GM13977 (cell line): ENCODE results near the gene TLCD3A.
"Not testable (repeated sequence)": the region's sequence is repeated elsewhere in the genome, so short reads cannot be mapped to it uniquely, and the experiment has no call there.

ENCODE experiments used
- DNase-seq: peaks from one replicate; pipeline ENCODE4 v3.0.0; 2012; ENCODE audit warnings: low spot score
- CTCF ChIP-seq: IDR thresholded peaks from 2 replicates; pipeline ENCODE4 v1.5.1; 2012; ENCODE audit warnings: mild to moderate bottlenecking, control low read depth; ENCODE audit not compliant: insufficient read depth; ENCODE audit errors: extremely low read depth, missing control alignments
- in situ Hi-C: fragments of 300-500 bp; cut with MboI; formaldehyde crosslinking; loops from one replicate; pipeline ENCODE4 v1.12.0; 2022; ENCODE audit warnings: low sequenced_read_pairs, low pct_unique_long_range_greater_than_20kb, mixed read lengths, inconsistent platforms; ENCODE audit not compliant: unreplicated experiment

The TLCD3A gene

GRCh38 chr17:773016-773415, 40.6 kb downstream of the TLCD3A start:
- DNase-seq: no peak
- in situ Hi-C loops: no loop called here

GRCh38 chr17:773467-774312, 41.3 kb downstream of the TLCD3A start:
- in situ Hi-C loops: no loop called here
- no peak for DNase-seq
- no peak for TF ChIP-seq CTCF

More at GRCh38 chr17:773016-773415, 40.6 kb downstream of the TLCD3A start:
- TF ChIP-seq CTCF: no peak

- no peak for DNase-seq
- no peak for TF ChIP-seq CTCF
- in situ Hi-C loops: no loop called here
Observed at GRCh38 chr17:774313-774584, 41.9 kb downstream of the TLCD3A start.

GRCh38 chr17:778096-778495, 45.7 kb downstream of the TLCD3A start:
- DNase-seq: no peak
- in situ Hi-C loops: no loop called here
- TF ChIP-seq CTCF: no peak

GRCh38 chr17:781805-782731, 49.7 kb downstream of the TLCD3A start, which contains the start of the genes GLOD4 and MRM3:
TSS of gene GLOD4 (minus strand) at chr17:782280. CDS start at chr17:782255, 25 bp downstream.
TSS of gene MRM3 (plus strand) at chr17:782353. CDS start at chr17:782379, 26 bp downstream.
- TF ChIP-seq CTCF: no peak
- in situ Hi-C loops: loop anchor here (10.0 kb wide), 1 partner anchor 203 kb away; no protein-coding TSS in a partner anchor
- DNase-seq: peak; percentile 98

- DNase-seq: no peak
- TF ChIP-seq CTCF: no peak
- in situ Hi-C loops: loop anchor here (10.0 kb wide), 1 partner anchor 201 kb away; no protein-coding TSS in a partner anchor
Observed at GRCh38 chr17:784143-784542, 51.7 kb downstream of the TLCD3A start.

GRCh38 chr17:785901-786300, 53.5 kb downstream of the TLCD3A start:
- in situ Hi-C loops: loop anchor here (10.0 kb wide), 1 partner anchor 199 kb away; no protein-coding TSS in a partner anchor
- not testable (repeated sequence) for DNase-seq
